Measurements from ENCODE around the gene YRDC.

Gene YRDC

GRCh38 chr1:37764888-37765441, 43.0 kb downstream of the YRDC start, which contains the start of gene EPHA10:
Gene EPHA10, minus strand, starts transcription at chr1:37765120. Its CDS starts 54 bp downstream, at chr1:37765066.
- DNase-seq, result no peak

DNA sequence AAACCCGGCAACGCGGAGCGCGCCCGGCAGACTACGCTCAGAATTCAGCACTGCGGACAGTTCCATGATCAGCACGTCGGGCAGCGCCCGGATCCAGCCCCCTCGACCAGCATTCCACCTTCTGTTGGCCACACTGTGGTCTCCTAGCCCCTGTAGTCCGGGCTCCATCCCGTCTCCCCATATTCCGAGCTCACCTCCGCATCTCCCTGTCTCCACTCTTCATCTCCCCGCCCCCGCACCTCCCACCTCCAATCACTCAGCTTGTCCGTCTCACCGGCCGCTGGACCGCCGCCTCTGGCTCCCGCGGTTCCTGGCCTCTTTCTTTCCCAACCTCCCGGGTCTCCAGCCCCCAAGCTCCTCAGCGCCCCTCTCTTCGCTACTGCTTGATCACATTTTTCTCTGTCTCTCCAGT, 43.6 kb downstream of the YRDC start:
- no peak for DNase-seq

GRCh38 chr1:37763791-37764413, 44.1 kb downstream of the YRDC start:
- DNase-seq, result no peak

- no peak for DNase-seq
These were observed 45.5 kb downstream of the YRDC start for GRCh38 chr1:37762516-37762915.

DNA sequence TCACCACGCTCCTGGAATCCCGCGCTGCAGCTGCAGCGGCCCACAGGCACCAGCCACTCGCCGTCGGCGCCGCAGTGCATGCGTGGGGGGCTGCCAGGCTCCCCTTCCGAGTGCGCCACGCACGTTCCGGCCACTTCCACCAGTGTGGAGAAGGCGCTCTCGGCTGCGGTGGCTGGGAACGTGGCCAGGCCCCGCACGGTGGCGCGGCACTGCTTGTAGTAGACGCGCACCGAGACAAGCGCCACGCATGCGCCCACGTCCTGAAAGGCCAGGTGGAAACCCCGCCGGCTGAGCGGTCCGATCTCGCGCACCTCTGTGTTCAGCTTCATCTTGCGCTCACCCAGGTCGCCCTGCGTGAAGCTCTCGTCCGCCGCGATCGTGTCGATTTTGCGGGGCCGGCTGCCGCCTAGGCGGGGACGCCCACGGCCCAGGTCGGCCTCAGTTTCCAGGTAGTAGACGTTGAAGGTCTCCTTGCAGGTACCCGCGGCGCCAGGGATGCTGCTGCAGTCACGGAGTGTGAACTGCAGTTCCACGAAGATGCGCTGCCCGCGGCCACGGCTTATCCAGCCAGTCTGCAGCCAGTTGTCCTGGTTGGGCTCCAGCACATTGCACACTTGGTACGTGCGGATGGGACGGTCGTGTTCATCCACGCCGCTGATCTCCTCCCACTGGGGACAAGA, 46.5 kb downstream of the YRDC start:
- DNase-seq, result no peak

DNA sequence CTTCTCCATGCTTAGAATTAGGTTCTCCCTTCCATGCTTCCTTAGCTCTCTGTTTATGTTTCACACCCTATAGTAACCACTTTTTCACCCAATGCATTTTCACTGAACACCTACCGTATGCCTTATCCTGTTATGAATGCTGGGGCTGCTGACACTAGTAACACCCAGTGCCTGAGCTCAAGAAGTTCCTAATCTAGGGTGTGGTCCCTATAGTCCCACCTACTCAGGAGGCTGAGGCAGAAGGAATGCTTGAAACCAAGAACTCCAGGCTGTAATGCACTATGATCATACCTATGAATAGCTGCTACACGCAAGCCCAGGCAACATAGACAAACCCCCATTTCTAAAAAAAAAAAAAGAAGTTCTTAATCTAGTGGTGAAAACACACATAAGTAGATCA, 48.6 kb downstream of the YRDC start:
- DNase-seq, result no peak

DNA sequence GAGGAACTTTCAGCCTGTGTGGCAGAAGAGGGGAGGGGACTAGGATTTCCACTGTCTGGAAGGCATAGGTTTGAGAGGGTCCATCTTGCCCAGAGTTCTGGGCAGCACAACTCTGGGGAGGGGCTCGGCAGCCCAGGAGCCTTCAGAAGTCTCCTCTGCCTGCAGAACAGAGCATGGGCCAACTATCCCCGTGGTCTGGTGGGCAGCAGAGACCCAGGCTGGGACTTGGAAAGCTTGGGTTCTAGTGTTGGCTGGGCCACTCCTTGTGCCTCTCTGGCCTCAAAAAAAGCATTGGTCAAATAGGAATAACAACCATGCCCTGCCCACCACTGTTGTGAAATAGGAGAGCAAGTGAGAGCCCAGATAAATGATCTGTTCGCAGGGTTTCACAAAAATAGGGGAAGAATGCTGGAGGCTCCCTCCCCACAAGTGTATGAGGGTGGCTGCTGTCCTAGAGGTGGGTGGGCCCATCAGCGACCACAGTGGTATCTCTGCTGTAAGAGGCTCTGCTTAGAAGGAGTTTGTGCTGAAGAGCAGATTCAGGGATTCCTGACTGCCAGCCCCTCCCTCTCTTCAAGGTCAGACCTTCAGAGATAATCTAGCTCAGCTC, 52.0 kb downstream of the YRDC start:
- no peak for DNase-seq

DNA sequence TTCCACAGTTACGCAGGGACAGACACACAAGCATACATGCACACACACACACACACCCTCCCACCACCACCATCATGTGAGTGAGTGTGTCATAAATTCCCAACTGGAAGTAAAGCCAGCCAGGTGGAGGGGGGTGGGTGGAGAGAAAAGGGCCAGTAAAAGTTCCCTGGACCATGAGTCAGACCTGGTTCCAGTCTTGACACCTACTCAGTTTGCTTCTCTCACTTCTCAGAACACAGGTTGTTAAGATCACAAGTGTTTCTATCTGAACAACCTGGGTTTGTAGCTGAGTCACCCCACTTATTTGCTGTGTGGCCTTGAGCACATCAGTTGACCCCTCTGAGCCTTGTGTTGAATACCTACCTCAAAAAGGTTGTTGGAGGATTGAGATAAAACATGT, 52.7 kb downstream of the YRDC start:
- DNase-seq, result no peak

- no peak for DNase-seq
These were observed 54.3 kb downstream of the YRDC start for GRCh38 chr1:37753473-37754321.

All from NCI-H2107 (cell line).